ENCODE results near the gene GLYATL1.

DNA sequence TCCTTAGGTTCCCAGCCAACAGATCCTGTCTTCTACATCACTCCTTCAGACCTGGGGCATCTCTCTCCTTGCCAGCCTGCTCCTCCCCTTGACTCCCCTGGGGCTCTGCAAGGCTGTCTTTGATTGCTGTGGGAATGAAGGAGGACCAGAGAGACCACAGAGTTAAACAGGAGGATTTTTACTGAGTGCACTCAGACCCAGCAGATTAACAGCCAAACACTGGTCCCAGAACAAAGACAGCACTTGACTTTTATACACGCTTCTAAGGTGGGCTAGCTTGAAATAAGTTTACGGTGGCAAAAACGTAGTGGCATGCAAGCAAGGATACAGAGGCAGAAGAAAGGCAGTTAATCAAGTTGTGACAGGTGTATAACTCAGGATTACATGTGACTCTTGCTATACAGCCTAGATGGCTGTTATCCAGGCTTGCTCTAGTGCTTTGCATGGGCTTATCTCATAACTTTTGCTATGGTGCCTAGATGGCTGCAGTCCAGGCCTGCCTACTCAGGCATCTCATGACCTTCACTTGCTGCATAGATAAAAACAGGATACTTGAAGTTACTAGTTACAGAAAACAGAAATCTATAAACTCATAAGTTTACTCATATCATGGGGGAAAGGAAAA lies 22.0 kb upstream of the GLYATL1 start:
- TF ChIP-seq BCL11A (tag by site-specific recombination; IDR thresholded peaks at IDR 0.05; ENCODE audit: low read depth) = no peak
- no peak for TF ChIP-seq YY1 (tag by site-specific recombination; IDR thresholded peaks at IDR 0.05)
- TF ChIP-seq, protein P1, sequence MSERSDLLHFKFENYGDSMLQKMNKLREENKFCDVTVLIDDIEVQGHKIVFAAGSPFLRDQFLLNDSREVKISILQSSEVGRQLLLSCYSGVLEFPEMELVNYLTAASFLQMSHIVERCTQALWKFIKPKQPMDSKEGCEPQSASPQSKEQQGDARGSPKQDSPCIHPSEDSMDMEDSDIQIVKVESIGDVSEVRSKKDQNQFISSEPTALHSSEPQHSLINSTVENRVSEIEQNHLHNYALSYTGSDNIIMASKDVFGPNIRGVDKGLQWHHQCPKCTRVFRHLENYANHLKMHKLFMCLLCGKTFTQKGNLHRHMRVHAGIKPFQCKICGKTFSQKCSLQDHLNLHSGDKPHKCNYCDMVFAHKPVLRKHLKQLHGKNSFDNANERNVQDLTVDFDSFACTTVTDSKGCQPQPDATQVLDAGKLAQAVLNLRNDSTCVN (tag by site-specific recombination; optimal IDR thresholded peaks at IDR 0.05) = no peak
- TF ChIP-seq, protein P2, sequence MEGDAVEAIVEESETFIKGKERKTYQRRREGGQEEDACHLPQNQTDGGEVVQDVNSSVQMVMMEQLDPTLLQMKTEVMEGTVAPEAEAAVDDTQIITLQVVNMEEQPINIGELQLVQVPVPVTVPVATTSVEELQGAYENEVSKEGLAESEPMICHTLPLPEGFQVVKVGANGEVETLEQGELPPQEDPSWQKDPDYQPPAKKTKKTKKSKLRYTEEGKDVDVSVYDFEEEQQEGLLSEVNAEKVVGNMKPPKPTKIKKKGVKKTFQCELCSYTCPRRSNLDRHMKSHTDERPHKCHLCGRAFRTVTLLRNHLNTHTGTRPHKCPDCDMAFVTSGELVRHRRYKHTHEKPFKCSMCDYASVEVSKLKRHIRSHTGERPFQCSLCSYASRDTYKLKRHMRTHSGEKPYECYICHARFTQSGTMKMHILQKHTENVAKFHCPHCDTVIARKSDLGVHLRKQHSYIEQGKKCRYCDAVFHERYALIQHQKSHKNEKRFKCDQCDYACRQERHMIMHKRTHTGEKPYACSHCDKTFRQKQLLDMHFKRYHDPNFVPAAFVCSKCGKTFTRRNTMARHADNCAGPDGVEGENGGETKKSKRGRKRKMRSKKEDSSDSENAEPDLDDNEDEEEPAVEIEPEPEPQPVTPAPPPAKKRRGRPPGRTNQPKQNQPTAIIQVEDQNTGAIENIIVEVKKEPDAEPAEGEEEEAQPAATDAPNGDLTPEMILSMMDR (tag by site-specific recombination; IDR thresholded peaks at IDR 0.05) = no peak
- TF ChIP-seq, protein P3, sequence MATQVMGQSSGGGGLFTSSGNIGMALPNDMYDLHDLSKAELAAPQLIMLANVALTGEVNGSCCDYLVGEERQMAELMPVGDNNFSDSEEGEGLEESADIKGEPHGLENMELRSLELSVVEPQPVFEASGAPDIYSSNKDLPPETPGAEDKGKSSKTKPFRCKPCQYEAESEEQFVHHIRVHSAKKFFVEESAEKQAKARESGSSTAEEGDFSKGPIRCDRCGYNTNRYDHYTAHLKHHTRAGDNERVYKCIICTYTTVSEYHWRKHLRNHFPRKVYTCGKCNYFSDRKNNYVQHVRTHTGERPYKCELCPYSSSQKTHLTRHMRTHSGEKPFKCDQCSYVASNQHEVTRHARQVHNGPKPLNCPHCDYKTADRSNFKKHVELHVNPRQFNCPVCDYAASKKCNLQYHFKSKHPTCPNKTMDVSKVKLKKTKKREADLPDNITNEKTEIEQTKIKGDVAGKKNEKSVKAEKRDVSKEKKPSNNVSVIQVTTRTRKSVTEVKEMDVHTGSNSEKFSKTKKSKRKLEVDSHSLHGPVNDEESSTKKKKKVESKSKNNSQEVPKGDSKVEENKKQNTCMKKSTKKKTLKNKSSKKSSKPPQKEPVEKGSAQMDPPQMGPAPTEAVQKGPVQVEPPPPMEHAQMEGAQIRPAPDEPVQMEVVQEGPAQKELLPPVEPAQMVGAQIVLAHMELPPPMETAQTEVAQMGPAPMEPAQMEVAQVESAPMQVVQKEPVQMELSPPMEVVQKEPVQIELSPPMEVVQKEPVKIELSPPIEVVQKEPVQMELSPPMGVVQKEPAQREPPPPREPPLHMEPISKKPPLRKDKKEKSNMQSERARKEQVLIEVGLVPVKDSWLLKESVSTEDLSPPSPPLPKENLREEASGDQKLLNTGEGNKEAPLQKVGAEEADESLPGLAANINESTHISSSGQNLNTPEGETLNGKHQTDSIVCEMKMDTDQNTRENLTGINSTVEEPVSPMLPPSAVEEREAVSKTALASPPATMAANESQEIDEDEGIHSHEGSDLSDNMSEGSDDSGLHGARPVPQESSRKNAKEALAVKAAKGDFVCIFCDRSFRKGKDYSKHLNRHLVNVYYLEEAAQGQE (tag by site-specific recombination; IDR thresholded peaks at IDR 0.05) = no peak
- no peak for TF ChIP-seq SP7 (tag by site-specific recombination; IDR thresholded peaks at IDR 0.05)
- no peak for TF ChIP-seq ZNF391 (tag by site-specific recombination; IDR thresholded peaks at IDR 0.05; ENCODE audit: borderline replicate concordance, low read depth)
- no peak for TF ChIP-seq ZNF146 (tag by site-specific recombination; IDR thresholded peaks at IDR 0.05)
- TF ChIP-seq ZNF830 (tag by site-specific recombination; IDR thresholded peaks at IDR 0.05; ENCODE audit: low read depth) = no peak
- TF ChIP-seq ZNF623 (tag by site-specific recombination; IDR thresholded peaks at IDR 0.05) = no peak
